GM19395 (cell line): Measurements from ENCODE around the gene KCTD2.

Source experiments
- ATAC-seq: cut with Tn5 transposase; IDR thresholded peaks from one replicate; pipeline ENCODE4 v1.9.1; 2021; ENCODE audit warnings: mild to moderate bottlenecking, moderate library complexity; ENCODE audit not compliant: unreplicated experiment

KCTD2 gene

GRCh38 chr17:75094871-75095399 is 47.9 kb downstream of the KCTD2 start:
- ATAC-seq = no peak

- no peak for ATAC-seq
Measured at GRCh38 chr17:75096082-75096625, 49.1 kb downstream of the KCTD2 start.

- ATAC-seq = no peak
Measured at GRCh38 chr17:75097865-75098264, 50.8 kb downstream of the KCTD2 start.

GRCh38 chr17:75098861-75099260 is 51.8 kb downstream of the KCTD2 start:
- ATAC-seq = no peak

GRCh38 chr17:75099881-75100595 is 53.0 kb downstream of the KCTD2 start:
- ATAC-seq = no peak

GRCh38 chr17:75102385-75102821 is 55.4 kb downstream of the KCTD2 start:
- ATAC-seq = no peak

GRCh38 chr17:75103601-75104554 is 56.9 kb downstream of the KCTD2 start:
- ATAC-seq = no peak

- no peak for ATAC-seq
Measured at GRCh38 chr17:75105126-75106080, 58.4 kb downstream of the KCTD2 start.

GRCh38 chr17:75108193-75108592 is 61.2 kb downstream of the KCTD2 start:
- no peak for ATAC-seq

GRCh38 chr17:75109046-75109406 is 62.0 kb downstream of the KCTD2 start:
- no peak for ATAC-seq

GRCh38 chr17:75109407-75110233 is 62.6 kb downstream of the KCTD2 start, which contains the start of gene ARMC7:
TSS of gene ARMC7 (plus strand) at chr17:75109969. CDS start at chr17:75110289, 320 bp downstream.
- ATAC-seq = peak; percentile 65

- ATAC-seq = no peak
Measured at GRCh38 chr17:75110234-75110937, 63.4 kb downstream of the KCTD2 start.

- no peak for ATAC-seq
Measured at GRCh38 chr17:75111777-75112335, 64.8 kb downstream of the KCTD2 start.

GRCh38 chr17:75113798-75114551 is 67.0 kb downstream of the KCTD2 start:
- ATAC-seq = peak; percentile 48

GRCh38 chr17:75114552-75115314 is 67.7 kb downstream of the KCTD2 start:
- no peak for ATAC-seq
